Liver (tissue), 9 donors: Measurements from ENCODE around the gene FBXO38. TPM values are rescaled to one million over a fixed set of nuclear protein-coding genes. Genes with fewer than 3 reads are reported as not detected.

Experiments
- DNase-seq: peaks from one replicate; pipeline ENCODE4 v3.0.0-alpha.2; 2017; ENCODE audit warnings: low spot score
- H3K27ac ChIP-seq, 2 donors: one replicate each; pipeline ENCODE4 v1.7.0; 2013; ENCODE audit warnings: inconsistent platforms in 2 of 2, low read length in 2 of 2, control low read depth in 1 of 2, low read depth in 1 of 2, mild to moderate bottlenecking in 1 of 2
- H3K27me3 ChIP-seq, 4 donors: one replicate each; pipeline versions ENCODE4 v1.6.1 to v1.7.0; 2013; ENCODE audit warnings: low read length in 3 of 4, inconsistent platforms in 1 of 4, mild to moderate bottlenecking in 1 of 4, moderate library complexity in 1 of 4; ENCODE audit not compliant: control insufficient read depth in 4 of 4, insufficient read depth in 4 of 4
- H3K36me3 ChIP-seq, 4 donors: one replicate each; pipeline versions ENCODE4 v1.6.1 to v1.7.0; 2013; ENCODE audit warnings: low read length in 3 of 4, mild to moderate bottlenecking in 3 of 4, low read depth in 1 of 4, moderate library complexity in 1 of 4; ENCODE audit not compliant: control insufficient read depth in 4 of 4, insufficient read depth in 3 of 4
- H3K4me1 ChIP-seq, 4 donors: one replicate each; pipeline versions ENCODE4 v1.6.1 to v1.7.0; 2013; ENCODE audit warnings: low read length in 3 of 4, mild to moderate bottlenecking in 3 of 4, moderate library complexity in 1 of 4; ENCODE audit not compliant: control insufficient read depth in 4 of 4, insufficient read depth in 4 of 4
- H3K4me3 ChIP-seq, 3 donors: one replicate each; pipeline versions ENCODE4 v1.6.1 to v1.7.0; 2013; ENCODE audit warnings: low read length in 3 of 3, control low read depth in 1 of 3, low read depth in 1 of 3, mild to moderate bottlenecking in 1 of 3
- H3K9ac ChIP-seq, 2 donors: one replicate each; pipeline ENCODE4 v1.7.0; 2013; ENCODE audit warnings: low read length in 2 of 2, mild to moderate bottlenecking in 2 of 2, moderate library complexity in 2 of 2, control low read depth in 1 of 2, low read depth in 1 of 2
- H3K9me3 ChIP-seq, 4 donors: one replicate each; pipeline versions ENCODE4 v1.6.1 to v1.7.0; 2013; ENCODE audit warnings: low read length in 3 of 4; ENCODE audit not compliant: control insufficient read depth in 4 of 4
- ATF3 ChIP-seq: IDR thresholded peaks from 2 replicates; pipeline ENCODE4 v1.6.1; 2016; ENCODE audit warnings: antibody characterized with exemption
- CTCF ChIP-seq: fragments of 150-350 bp; IDR thresholded peaks from 2 replicates; pipeline ENCODE4 v1.5.1; 2017; ENCODE audit warnings: improper control_type of control experiment, low read depth, low read length; ENCODE audit not compliant: missing input control
- EGR1 ChIP-seq, 2 donors: IDR thresholded peaks; 2 replicates each; pipeline ENCODE4 v1.6.1; 2016 to 2018; ENCODE audit warnings: antibody characterized with exemption in 2 of 2, low read depth in 2 of 2
- FOXA1 ChIP-seq: IDR thresholded peaks from 2 replicates; pipeline ENCODE4 v1.6.1; 2016; ENCODE audit warnings: antibody characterized with exemption
- FOXA2 ChIP-seq: IDR thresholded peaks from 2 replicates; pipeline ENCODE4 v1.6.1; 2016; ENCODE audit warnings: antibody characterized with exemption
- GABPA ChIP-seq, 2 donors: IDR thresholded peaks in 1 of 2; conservative IDR thresholded peaks in 1 of 2; 2 replicates each; pipeline ENCODE4 v1.6.1; 2016; ENCODE audit warnings: antibody characterized with exemption in 2 of 2, mild to moderate bottlenecking in 1 of 2, moderate library complexity in 1 of 2
- HNF4A ChIP-seq, 2 donors: conservative IDR thresholded peaks; 2 replicates each; pipeline ENCODE4 v1.6.1; 2016; ENCODE audit warnings: antibody characterized with exemption in 2 of 2, mild to moderate bottlenecking in 2 of 2
- HNF4G ChIP-seq: IDR thresholded peaks from 2 replicates; pipeline ENCODE4 v1.6.1; 2016; ENCODE audit warnings: antibody characterized with exemption
- JUND ChIP-seq, 2 donors: IDR thresholded peaks; 2 replicates each; pipeline ENCODE4 v1.6.1; 2016; ENCODE audit warnings: antibody characterized with exemption in 2 of 2
- MAX ChIP-seq: IDR thresholded peaks from 2 replicates; pipeline ENCODE4 v1.6.1; 2016; ENCODE audit warnings: antibody characterized with exemption
- NR2F2 ChIP-seq: IDR thresholded peaks from 2 replicates; pipeline ENCODE4 v1.6.1; 2016; ENCODE audit warnings: antibody characterized with exemption
- RAD21 ChIP-seq, 2 donors: IDR thresholded peaks; 2 replicates each; pipeline ENCODE4 v1.6.1; 2016; ENCODE audit warnings: antibody characterized with exemption in 2 of 2, mild to moderate bottlenecking in 2 of 2
- REST ChIP-seq: IDR thresholded peaks from 2 replicates; pipeline ENCODE4 v1.6.1; 2016; ENCODE audit warnings: antibody characterized with exemption, mild to moderate bottlenecking
- RXRA ChIP-seq, 2 donors: IDR thresholded peaks; 2 replicates each; pipeline ENCODE4 v1.6.1; 2017 to 2018; ENCODE audit warnings: antibody characterized with exemption in 2 of 2, mild to moderate bottlenecking in 1 of 2
- SP1 ChIP-seq: IDR thresholded peaks from 2 replicates; pipeline ENCODE4 v1.6.1; 2018; ENCODE audit warnings: antibody characterized with exemption, mild to moderate bottlenecking
- TAF1 ChIP-seq: conservative IDR thresholded peaks from 2 replicates; pipeline ENCODE4 v1.6.1; 2016; ENCODE audit warnings: antibody characterized with exemption, mild to moderate bottlenecking
- YY1 ChIP-seq: IDR thresholded peaks from 2 replicates; pipeline ENCODE4 v1.6.1; 2016; ENCODE audit warnings: antibody characterized with exemption, mild to moderate bottlenecking
- ZBTB33 ChIP-seq: IDR thresholded peaks from 2 replicates; pipeline ENCODE4 v1.6.1; 2016; ENCODE audit warnings: antibody characterized with exemption
- WGBS: extraction: QIAGEN DNeasy Blood & Tissue Kit; methylation state at CpG from one replicate; pipeline ENCODE4 v1.1.7; 2013; 5-methylcytosine and 5-hydroxymethylcytosine counted together
- polyA plus RNA-seq, 2 donors: library from polyadenylated mRNA; stranded (reverse) in 1 of 2; unstranded in 1 of 2; fragments of 200-250 nt in 1 of 2; fragments of >200 nt in 1 of 2; fragmentation: Nextera tagmentation in 1 of 2; extraction: Ambion mirVana in 1 of 2; gene quantifications; one replicate each; pipeline versions ENCODE4 v1.2.1 to v1.2.3, GENCODE V29; 2013 to 2015
- total RNA-seq, 2 donors: library from RNA; depleted of rRNA; stranded (reverse); fragments of >200 nt; gene quantifications; one replicate each; pipeline ENCODE4 v1.2.3, GENCODE V29; 2014
- donor health status: healthy.
- donor health status: healthy.
- donor health status: healthy.
- donor health status: healthy.
- donor health status: healthy.

Gene FBXO38
- total and polyA plus RNA-seq, 4 donors: 8.2 to 40.9 (median 25.3) TPM

GRCh38 chr5:148482196-148482595, 98.4 kb downstream of the FBXO38 start:
- Histone ChIP-seq H3K4me1 (no peaks in the 10 kb centered on the region), H3K27me3 (no peaks in the 10 kb centered on the region), H3K4me3 (no peak overlapping the region), H3K9me3 (no peaks in the 10 kb centered on the region), H3K27ac (no peak overlapping the region), H3K9ac (no peak overlapping the region), H3K36me3 (no peaks in the 10 kb centered on the region)
- TF ChIP-seq RAD21 (IDR thresholded peaks at IDR 0.05) (no peak), TAF1 (no peak), YY1 (no peak), FOXA1 (no peak), EGR1 (IDR thresholded peaks at IDR 0.05; ENCODE audit: low read depth in 2 of 2) (no peak), REST (no peak), ATF3 (no peak), SP1 (no peak), HNF4G (no peak)
- WGBS: 75% methylated on average over 7 of the region's 7 CpGs
- DNase-seq: no peak

GRCh38 chr5:148482697-148483462, 99.1 kb downstream of the FBXO38 start:
- no peak overlapping the region for H3K27ac ChIP-seq
- H3K27me3 ChIP-seq: no peaks in the 10 kb centered on the region
- no peak overlapping the region for H3K4me3 ChIP-seq
- TF ChIP-seq FOXA2: no peak
- no peak for TF ChIP-seq NR2F2
- TF ChIP-seq HNF4G: no peak
- peak; percentile 15 for TF ChIP-seq YY1
- TF ChIP-seq ATF3: no peak
- TF ChIP-seq SP1: no peak
- TF ChIP-seq RXRA (IDR thresholded peaks at IDR 0.05): no peak
- peak in 1 of 2 donors; percentile 73 for TF ChIP-seq RAD21 (IDR thresholded peaks at IDR 0.05)
- no peak for TF ChIP-seq JUND (IDR thresholded peaks at IDR 0.05)
- TF ChIP-seq HNF4A (conservative IDR thresholded peaks at IDR 0.05): no peak
- no peak for TF ChIP-seq FOXA1
- TF ChIP-seq ZBTB33: no peak
- no peak for TF ChIP-seq MAX
- no peak for TF ChIP-seq TAF1
- TF ChIP-seq REST: no peak
- TF ChIP-seq CTCF: peak; percentile 45
- TF ChIP-seq EGR1 (IDR thresholded peaks at IDR 0.05; ENCODE audit: low read depth in 2 of 2): no peak
- TF ChIP-seq GABPA (IDR thresholded peaks at IDR 0.05 in 1 of 2, conservative IDR thresholded peaks at IDR 0.05 in 1 of 2): no peak
- H3K4me1 ChIP-seq: no peaks in the 10 kb centered on the region
- DNase-seq: peak; percentile 59
- WGBS: 59% methylated on average over 22 of the region's 22 CpGs
- no peaks in the 10 kb centered on the region for H3K36me3 ChIP-seq
- H3K9ac ChIP-seq: no peak overlapping the region
- no peaks in the 10 kb centered on the region for H3K9me3 ChIP-seq
